Measurements from ENCODE around the gene ARHGAP22. TPM values are rescaled to one million over a fixed set of nuclear protein-coding genes. Genes with fewer than 3 reads are reported as not detected.

Gene ARHGAP22
- total RNA-seq, 1 donor from 2014 or later, result 1.9 TPM

DNA sequence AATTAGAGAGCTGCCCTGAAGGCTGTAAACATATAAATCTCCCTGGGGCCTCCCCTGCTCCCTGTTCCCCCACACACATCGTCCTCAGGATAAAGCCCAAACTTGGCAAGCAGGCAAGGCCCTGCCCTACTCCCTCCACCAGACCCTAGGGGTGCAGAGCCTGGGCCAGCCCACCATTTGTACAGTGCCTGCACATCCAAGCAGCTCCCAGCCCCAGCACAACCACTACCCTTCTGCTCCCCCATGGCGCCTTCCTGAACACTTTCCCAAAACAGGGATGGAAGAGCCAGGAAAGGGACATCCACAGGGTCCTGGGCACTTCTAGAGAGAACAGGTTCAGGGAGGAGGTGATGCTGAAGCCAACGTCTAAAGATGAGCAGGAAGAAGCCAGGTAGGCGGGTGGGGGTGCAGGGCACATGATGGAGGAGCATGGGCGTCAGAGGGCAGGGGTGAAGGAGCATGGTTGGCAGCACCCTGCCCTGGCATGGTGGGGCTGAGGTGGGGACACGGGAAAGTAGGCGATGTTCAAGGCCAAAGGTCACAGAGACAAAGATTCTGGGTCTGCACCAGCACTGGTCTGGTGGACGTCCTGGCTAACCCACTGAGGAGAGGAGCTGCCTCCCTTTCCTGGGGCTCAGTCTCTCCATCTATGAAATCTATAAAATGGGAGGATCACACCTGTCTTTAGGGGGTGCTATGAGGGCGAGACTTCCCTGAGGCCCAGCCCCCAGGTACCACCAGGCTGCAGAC lies 140.6 kb downstream of the ARHGAP22 start:
- DNase-seq (ENCODE audit: low spot score), result no peak
- no peaks in the 10 kb centered on the region for H3K9me3 Mint-ChIP-seq (ENCODE audit: unreplicated experiment)
- H3K27ac Mint-ChIP-seq (ENCODE audit: unreplicated experiment), result no peak overlapping the region
- H3K27me3 Mint-ChIP-seq (ENCODE audit: unreplicated experiment), result peaks cover 10% of the 10 kb centered on the region
- no peak for TF ChIP-seq CTCF (IDR thresholded peaks at IDR 0.05; ENCODE audit: unreplicated experiment)
- H3K36me3 Mint-ChIP-seq (ENCODE audit: low read depth, unreplicated experiment), result no peaks in the 10 kb centered on the region
- no peak overlapping the region for H3K4me3 Mint-ChIP-seq (ENCODE audit: unreplicated experiment)
- no peaks in the 10 kb centered on the region for H3K4me1 Mint-ChIP-seq (ENCODE audit: unreplicated experiment)

GRCh38 chr10:48463318-48464003 lies 141.4 kb downstream of the ARHGAP22 start:
- H3K27me3 Mint-ChIP-seq (ENCODE audit: unreplicated experiment), result peaks cover 12% of the 10 kb centered on the region
- DNase-seq (ENCODE audit: low spot score), result no peak
- no peak overlapping the region for H3K4me3 Mint-ChIP-seq (ENCODE audit: unreplicated experiment)
- no peaks in the 10 kb centered on the region for H3K36me3 Mint-ChIP-seq (ENCODE audit: low read depth, unreplicated experiment)
- no peaks in the 10 kb centered on the region for H3K4me1 Mint-ChIP-seq (ENCODE audit: unreplicated experiment)
- H3K27ac Mint-ChIP-seq (ENCODE audit: unreplicated experiment), result no peak overlapping the region
- no peak for TF ChIP-seq CTCF (IDR thresholded peaks at IDR 0.05; ENCODE audit: unreplicated experiment)
- H3K9me3 Mint-ChIP-seq (ENCODE audit: unreplicated experiment), result no peaks in the 10 kb centered on the region

- no peak for DNase-seq (ENCODE audit: low spot score)
- Mint-ChIP-seq H3K4me1 (ENCODE audit: unreplicated experiment) (no peaks in the 10 kb centered on the region), H3K27ac (ENCODE audit: unreplicated experiment) (no peak overlapping the region), H3K4me3 (ENCODE audit: unreplicated experiment) (no peak overlapping the region), H3K9me3 (ENCODE audit: unreplicated experiment) (no peaks in the 10 kb centered on the region), H3K36me3 (ENCODE audit: low read depth, unreplicated experiment) (no peaks in the 10 kb centered on the region), H3K27me3 (ENCODE audit: unreplicated experiment) (peaks cover 12% of the 10 kb centered on the region)
- no peak for TF ChIP-seq CTCF (IDR thresholded peaks at IDR 0.05; ENCODE audit: unreplicated experiment)
Measured at GRCh38 chr10:48462482-48463020, 142.3 kb downstream of the ARHGAP22 start.

DNA sequence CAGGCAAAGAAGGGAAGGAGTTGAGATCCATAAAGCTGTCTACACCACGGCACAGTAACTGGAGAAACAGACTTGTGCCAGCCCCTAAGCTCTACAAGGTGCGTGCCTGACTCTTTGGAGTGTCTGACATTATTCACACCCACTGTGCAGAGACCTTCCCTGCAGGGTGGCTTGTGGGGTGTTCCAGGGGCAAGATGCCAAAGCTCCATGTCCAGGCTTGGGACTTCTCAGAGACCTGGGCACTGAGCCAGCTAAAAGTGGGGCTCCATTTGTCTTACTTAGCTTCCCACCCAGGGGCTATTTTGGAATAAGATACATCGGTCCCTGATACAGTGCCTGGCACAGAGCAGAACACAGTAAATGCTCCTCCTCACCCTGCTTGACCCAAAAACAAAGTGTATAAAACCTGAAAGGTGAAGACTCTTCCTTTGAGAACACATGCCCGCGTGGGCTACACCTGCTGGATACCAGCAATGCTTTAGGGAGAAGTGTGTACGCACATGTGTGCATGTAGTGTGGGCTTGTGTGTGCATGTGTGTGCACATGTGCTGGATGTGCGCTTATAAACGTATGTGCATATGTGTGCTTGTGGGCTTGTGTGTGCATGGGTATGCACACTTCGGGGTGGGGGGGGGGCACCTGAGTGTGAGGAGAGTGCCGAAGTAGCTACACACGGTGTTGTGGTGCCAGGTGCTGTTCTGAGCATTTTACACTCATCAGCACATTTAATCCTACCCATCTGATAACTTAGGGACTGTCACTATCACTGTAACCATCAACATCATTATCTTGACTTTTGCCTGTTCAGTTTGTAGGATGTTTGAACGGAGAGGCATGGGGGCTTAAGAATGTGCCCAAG lies 143.0 kb downstream of the ARHGAP22 start:
- Mint-ChIP-seq H3K27ac (ENCODE audit: unreplicated experiment) (no peak overlapping the region), H3K27me3 (ENCODE audit: unreplicated experiment) (peaks cover 12% of the 10 kb centered on the region), H3K4me1 (ENCODE audit: unreplicated experiment) (no peaks in the 10 kb centered on the region), H3K4me3 (ENCODE audit: unreplicated experiment) (no peak overlapping the region), H3K36me3 (ENCODE audit: low read depth, unreplicated experiment) (no peaks in the 10 kb centered on the region), H3K9me3 (ENCODE audit: unreplicated experiment) (no peaks in the 10 kb centered on the region)
- no peak for DNase-seq (ENCODE audit: low spot score)
- TF ChIP-seq CTCF (IDR thresholded peaks at IDR 0.05; ENCODE audit: unreplicated experiment), result no peak
